ENCODE results near the gene STK31.
"Not testable (repeated sequence)": the region's sequence is repeated elsewhere in the genome, so short reads cannot be mapped to it uniquely, and the experiment has no call there.

The STK31 gene, protein sequence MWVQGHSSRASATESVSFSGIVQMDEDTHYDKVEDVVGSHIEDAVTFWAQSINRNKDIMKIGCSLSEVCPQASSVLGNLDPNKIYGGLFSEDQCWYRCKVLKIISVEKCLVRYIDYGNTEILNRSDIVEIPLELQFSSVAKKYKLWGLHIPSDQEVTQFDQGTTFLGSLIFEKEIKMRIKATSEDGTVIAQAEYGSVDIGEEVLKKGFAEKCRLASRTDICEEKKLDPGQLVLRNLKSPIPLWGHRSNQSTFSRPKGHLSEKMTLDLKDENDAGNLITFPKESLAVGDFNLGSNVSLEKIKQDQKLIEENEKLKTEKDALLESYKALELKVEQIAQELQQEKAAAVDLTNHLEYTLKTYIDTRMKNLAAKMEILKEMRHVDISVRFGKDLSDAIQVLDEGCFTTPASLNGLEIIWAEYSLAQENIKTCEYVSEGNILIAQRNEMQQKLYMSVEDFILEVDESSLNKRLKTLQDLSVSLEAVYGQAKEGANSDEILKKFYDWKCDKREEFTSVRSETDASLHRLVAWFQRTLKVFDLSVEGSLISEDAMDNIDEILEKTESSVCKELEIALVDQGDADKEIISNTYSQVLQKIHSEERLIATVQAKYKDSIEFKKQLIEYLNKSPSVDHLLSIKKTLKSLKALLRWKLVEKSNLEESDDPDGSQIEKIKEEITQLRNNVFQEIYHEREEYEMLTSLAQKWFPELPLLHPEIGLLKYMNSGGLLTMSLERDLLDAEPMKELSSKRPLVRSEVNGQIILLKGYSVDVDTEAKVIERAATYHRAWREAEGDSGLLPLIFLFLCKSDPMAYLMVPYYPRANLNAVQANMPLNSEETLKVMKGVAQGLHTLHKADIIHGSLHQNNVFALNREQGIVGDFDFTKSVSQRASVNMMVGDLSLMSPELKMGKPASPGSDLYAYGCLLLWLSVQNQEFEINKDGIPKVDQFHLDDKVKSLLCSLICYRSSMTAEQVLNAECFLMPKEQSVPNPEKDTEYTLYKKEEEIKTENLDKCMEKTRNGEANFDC

DNA sequence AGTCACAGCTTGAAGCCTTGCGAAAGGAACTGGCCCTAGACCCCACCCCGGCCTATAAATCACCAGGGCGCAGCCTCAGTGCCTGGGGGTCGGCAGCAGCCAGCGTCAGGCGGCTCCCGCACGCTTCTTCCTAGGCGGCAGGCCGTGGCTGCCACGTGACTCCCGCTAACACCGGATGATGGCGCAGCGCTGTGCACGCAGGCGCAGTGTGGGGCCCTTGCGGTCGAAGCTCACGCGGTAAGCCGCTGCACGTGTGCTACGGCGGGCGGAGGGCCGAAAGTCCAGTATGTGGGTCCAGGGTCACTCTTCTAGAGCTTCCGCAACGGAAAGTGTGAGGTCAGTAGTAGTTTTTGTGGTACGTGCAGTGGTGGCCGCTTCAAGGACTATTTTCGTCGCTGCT, at the start of gene STK31:
Gene STK31, plus strand, starts transcription at position 220 of the 400 bp plus-strand sequence. Its CDS starts 67 bp downstream, at position 287.
- FAIRE-seq = no peak

DNA sequence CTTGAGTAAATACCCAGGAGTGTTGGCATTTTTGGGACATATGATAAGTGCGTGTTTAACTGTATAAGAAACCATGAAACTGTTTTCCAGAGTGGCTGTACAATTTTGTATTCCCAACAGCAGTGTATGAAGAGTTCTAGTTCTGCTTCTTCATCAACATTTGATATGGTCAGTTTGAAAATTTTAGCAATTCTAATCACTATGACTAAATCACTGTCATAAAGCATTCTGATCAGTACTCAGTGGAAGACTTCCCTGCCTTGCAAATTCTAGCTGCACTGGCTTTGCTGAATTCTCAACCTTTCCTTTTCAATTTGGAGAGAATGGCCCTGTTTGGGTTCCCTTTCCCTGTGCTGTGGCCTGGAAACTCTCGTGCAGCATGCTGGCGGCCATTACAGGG, 48.6 kb upstream of the STK31 start:
- FAIRE-seq = no peak

DNA sequence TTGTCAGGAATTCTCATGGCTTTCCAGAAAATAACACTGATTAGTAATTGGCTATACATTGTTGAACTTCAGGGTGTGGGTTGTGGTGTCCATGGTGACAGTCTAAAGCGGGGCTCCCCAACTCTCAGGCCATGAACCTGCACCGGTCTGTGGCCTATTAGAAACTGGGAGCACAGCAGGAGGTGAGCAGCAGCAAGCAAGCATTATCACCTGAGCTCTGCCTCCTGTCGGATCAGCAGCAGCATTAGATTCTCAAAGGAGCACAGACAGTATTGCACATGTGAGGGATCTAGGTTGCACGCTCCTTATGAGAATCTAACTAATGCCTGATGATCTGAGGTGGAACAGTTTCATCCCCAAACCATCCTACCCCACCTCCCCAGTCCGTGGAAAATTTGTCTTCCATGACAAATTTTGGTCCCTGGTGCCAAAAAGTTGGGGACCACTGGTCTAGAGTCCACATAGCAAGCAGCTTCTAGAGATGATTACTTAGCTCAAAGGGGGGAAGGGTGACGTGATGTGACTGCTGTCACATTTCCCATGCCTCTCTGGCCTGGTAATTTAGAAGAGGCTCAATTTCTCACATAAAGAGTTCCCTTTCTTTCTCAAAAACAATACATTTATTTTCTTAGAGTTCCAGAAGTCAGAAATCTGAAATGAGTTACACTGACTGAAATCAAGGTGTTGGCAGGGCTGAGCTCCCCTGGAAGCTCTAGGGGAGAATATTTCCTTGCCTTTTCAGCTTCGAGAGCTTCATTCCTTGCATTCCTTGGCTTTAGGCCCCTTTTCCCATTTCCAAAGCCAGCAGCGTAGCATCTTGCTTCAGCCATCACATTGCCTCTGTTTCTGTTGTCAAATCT, 47.7 kb upstream of the STK31 start:
- no peak for FAIRE-seq

- FAIRE-seq = no peak
Measured at GRCh38 chr7:23662984-23663313, 47.1 kb upstream of the STK31 start.

GRCh38 chr7:23664122-23664521, 45.9 kb upstream of the STK31 start:
- FAIRE-seq = no peak

DNA sequence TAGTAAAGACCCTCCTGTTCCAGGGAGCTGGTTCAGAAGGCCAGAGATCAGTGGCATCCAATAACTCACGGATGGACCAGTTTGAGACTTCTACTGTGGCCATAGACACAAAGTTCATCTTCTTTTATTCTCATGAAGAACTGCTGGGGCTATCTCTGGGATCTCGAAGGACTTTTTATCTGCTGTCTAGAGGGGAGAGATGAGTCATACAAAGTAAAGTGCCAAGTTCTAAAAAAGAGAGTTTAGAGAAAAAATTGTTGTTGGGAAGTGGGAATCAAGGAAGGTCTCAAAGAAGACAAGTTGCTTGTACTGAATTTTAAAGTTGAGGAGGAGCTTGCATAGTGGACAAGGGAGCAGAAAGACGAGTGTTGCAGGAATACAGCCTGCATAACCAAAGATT, 38.0 kb upstream of the STK31 start:
- no peak for FAIRE-seq

DNA sequence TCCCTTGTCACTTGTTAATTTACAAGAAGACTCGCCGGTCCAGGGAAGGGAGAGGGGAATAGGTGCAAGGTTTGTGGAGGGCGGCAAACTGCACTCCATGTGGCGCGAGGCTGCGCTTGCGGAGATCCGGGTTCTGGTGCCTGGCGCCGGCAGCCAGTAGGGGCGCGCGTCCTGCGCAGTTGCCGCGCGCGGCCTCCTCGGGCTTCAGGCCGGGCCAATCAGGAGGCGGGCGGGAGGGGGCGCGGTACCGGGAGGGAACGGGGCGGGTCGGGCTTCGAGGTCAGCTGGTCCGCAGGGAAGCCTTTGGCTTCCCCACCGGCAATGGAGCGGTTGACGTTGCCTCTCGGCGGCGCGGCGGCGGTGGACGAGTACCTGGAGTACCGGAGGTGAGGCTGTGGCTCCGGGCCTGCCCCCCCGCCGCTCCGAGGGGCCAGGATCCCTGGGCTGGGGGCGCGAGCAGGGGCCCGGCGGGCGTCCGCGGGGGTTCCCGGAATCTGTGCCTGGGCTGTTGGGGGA, 30.1 kb upstream of the STK31 start, which contains the start of gene FAM221A:
Gene FAM221A, plus strand, starts transcription at position 302 of the 516 bp plus-strand sequence. Its CDS starts 20 bp downstream, at position 322.
- no peak for FAIRE-seq

DNA sequence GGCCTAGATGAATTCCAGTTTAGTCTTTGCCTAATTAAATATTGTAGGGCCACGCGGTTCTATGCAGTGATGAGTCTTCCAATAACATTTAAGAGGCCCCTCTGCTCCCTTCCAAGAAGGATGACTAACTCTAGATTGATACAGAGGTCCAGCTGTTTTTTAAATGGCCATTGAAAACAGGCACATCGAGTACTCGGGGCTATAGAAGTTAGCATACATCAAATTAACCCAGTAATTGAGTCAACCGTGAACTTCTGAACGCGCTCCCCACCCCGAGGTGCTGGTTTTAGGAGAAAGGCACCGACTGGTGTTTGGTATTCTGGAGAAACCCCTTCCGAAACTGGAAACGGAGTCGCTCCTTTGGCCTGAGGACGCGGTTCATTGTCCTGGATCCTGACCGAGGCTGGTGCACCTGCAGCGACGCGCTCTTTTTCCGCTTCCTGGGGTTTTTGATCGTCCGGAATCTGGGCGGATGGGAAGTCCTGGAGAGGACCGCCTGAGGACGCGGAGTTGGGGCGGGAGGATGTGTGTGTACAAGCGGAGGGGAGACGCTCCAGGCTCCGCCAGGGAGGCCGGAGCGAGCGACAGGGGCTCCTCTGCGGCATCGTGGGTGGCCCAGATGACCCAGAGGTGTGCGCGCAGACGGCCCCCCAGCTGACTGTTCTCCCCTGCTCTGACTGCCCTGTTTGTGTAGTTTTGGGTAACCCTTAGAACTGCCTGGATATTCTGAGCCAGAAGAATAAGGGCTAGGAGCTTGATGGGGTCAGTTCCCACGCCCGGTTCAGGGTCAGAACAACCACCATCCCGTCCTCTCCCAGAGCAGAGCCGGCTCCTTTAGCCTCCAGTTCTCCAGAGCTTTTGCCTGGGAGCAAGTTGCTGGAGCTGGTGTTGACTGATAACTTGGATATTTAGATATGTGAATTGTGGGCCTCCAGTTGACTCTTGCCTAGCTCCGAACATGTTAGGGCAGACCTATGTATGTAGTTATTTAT, 29.3 kb upstream of the STK31 start:
- no peak for FAIRE-seq

- not testable (repeated sequence) for FAIRE-seq
Measured at GRCh38 chr7:23684041-23684440, 26.0 kb upstream of the STK31 start.

DNA sequence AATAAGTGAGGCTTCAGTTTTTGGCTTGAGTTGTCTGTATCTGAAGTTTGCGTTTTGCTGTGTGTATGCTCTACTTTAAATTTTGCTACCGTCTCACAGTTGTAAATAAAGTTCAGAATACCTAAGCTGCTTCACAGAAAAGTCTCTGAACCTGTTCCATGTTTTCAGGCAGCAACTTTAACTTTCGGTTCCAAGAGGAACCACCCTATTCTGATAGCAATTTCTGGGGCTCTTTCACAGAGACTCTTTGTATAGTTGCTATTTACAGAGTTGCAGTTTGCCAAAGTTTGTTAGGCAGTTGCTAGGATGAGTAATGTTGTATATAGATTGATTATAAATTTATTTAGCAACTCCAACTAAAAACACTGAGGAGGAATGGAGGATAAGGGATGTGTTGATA, 24.3 kb upstream of the STK31 start:
- no peak for FAIRE-seq

DNA sequence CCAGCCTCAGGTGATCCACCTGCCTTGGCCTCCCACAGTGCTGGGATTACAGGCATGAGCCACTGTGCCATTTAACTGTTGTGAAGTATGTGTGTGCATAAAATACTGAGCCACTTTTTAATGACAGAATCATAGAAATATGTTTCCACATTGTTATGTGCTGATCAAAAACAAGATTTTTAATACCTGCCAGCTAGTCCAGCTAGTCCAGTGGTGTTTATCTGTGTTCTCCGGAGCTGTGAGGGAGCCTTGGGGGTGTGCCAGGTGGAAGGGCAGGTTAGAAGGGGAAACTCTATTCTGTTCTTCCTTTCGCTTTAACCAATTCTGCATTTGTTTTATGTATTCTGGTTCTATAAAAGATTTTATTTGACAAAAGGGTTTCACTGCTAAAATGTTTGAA, 23.0 kb upstream of the STK31 start:
- FAIRE-seq = no peak

- FAIRE-seq = no peak
Measured at GRCh38 chr7:23689165-23689564, 20.9 kb upstream of the STK31 start.

- no peak for FAIRE-seq
Measured at GRCh38 chr7:23691320-23691719, 18.7 kb upstream of the STK31 start.

DNA sequence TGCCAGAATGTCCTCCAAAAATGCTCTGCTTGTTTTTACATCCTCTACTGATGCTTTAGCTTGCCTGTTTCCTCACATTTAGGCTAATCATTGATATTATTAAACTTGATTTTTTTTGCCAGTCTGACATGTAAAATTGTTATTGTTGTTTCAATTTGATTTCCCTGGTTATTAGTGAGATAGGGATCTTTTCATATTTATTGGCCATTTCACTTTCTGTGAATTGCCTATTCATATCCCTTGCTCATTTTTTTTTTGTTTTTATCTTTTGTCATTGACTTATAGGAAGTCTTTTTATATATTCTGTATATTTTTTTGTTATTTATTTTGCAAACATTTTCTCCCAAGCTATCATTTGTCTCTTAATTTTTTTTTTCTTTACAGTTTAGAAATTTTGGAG, 16.8 kb upstream of the STK31 start:
- no peak for FAIRE-seq

DNA sequence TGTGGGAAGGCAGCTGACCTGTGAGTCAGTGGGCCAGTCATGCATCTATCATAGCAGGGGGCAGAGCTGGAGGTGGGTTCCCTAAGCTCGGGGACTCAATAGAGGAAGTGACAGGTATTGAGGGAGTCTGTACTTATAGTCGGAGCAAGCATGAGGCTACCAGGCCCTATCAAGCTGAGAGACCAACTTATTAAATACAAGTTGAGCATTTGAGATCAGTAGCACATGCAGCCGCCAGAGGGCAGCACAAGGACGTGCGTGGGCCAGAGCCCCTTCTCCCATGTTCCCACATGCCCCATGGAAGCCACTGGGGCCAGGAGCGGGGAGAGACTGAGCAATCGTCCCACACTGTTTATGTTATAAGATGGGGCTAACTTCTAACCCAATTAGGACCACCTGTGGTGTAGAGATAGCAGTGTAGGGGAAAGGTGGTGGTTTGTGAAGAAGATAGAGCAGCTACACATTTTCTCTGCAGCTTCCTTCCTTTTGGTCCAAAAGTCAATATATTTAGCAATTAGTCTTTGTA, 13.0 kb upstream of the STK31 start:
- FAIRE-seq = no peak

- FAIRE-seq = no peak
Measured at GRCh38 chr7:23698822-23699221, 11.2 kb upstream of the STK31 start.

DNA sequence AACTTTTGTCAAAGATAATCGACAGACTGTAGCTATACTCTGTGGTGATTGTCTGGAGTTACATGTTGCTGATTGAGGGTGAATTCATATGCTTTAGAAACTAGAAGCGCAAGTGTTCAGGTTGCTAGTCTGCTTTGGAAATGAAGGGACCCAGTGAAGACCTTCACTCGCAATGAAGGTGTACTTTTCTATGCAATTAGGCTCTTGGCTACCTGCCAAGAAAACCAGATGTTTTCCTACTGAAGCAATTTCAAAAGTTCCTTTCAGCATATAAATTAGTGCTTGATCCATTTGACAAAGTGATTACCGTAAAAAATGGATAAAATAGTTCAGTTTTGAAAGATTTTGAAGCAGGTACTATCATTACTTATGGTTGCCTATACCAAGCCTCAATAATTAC, 10.0 kb upstream of the STK31 start:
- FAIRE-seq = no peak

DNA sequence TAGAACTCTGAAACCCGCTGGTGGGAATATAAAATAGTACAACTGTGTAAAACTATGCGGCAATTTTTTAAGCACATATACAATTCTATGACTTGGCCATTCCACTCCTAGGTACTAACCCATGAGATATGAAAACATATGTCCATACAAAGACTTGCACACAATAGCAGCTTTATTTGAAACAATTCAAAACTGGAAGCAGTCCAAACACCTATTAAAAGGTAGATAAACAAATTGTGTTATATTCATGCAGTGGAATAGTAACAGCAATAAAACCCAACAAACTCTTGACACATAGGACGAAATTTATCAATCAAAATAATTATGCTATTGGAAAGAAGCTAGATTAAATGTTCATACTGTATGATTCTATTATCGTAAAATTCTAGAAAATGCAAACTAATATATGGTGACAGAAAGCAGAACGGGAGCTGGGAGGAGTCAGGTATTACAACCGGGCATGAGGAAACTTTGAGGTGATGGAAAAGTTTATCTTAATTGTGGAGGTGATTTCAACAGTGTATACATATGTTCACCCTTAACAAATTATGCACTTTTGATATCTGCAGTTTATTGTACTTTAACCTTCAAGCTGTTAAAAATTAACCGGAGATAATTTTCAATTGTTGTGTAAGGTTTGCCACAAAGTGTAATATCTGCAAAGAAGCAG, 803 bp upstream of the STK31 start:
- FAIRE-seq = no peak

- FAIRE-seq = peak; percentile 100
Measured at GRCh38 chr7:23712368-23713284, 2.6 kb downstream of the STK31 start.

Measured in islet of Langerhans (tissue), 1 donor.